Measurements from ENCODE around the gene NOCT.
"Not testable (repeated sequence)": the region's sequence is repeated elsewhere in the genome, so short reads cannot be mapped to it uniquely, and the experiment has no call there.

NOCT gene

DNA sequence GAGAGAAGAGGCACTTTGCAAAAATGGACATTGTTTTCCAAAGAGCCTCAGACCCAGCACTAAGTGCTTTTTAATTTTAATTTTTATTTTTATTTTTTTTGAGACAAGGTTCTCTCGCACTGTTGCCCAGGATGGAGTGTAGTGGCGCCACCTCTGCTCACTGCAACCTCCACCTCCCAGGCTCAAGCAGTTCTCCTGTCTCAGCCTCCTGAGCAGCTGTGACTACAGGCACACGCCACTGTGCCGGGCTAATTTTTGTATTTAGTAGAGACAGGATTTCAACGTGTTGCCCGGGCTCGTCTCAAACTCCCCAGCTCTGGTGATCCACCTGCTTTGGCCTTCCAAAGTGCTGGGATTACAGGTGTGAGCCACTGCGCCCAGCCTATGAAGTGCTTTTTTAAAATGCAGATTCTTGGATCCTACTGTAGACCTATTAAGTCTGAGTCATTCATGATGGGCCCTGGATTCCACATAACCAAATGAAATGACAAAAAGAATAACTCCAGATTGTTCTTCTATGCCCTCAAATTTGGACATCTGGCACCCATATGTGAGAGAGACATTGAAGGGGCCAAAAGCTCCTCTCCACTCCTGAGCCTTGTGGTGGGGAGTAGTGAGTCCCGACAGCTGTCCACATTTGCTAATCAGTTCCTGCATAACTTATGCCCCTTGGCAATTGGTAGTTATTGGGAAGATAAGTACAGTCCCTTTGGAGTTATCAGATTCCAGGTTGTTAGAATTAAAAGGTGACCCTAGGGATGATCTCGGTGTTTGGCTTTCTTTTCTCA is 3.6 kb downstream of the NOCT start:
- TF ChIP-seq CTCF (IDR thresholded peaks at IDR 0.05; ENCODE audit: control insufficient read depth, insufficient read depth, low read depth, low read length, missing control alignments), result no peak

DNA sequence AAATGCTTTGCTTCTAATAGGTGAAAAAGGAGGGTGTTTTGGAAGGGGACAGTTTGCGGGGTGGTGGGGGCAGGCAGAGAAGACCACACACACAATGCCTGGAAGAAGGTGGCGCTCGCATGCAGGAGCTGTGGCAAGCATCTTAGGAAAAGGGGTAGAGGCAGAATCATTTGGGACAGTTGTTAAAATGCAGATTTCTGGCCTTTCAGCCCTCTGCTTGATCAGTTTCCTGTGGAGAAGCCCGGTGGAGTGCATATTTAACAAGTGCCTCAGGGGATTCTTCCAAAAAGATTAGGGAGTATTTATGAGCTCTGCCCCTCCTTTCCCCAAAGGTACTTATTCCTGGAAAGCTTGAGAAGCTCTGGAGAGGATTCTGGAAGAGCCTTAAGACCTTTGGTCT is 4.8 kb downstream of the NOCT start:
- DNase-seq (ENCODE audit: low read depth), result no peak
- TF ChIP-seq CTCF (IDR thresholded peaks at IDR 0.05; ENCODE audit: control insufficient read depth, insufficient read depth, low read depth, low read length, missing control alignments), result no peak
- no peak overlapping the region for H3K4me3 ChIP-seq (ENCODE audit: control insufficient read depth, low read depth, low read length)

More for the DNA sequence above, 3.6 kb downstream of the NOCT start:
- DNase-seq (ENCODE audit: low read depth), result peak; percentile 39
- no peak overlapping the region for H3K4me3 ChIP-seq (ENCODE audit: control insufficient read depth, low read depth, low read length)

DNA sequence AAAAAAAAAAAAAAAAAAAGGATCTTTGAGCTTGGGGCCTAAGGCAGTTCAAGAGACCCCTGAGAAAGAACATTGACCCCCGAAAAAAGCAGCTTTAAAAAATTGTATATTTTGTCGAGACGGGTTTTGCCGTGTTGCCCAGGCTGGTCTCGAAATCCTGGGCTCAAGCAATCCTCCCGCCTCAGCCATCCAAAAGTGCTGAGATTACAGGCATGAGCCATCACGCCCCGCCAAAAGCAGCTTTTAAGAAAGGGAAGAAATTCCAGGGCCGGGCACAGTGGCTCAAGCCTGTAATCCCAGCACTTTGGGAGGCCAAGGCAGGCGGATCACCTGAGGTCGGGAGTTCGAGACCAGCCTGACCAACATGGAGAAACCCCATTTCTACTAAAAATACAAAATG is 5.5 kb downstream of the NOCT start:
- not testable (repeated sequence) for DNase-seq (ENCODE audit: low read depth)

DNA sequence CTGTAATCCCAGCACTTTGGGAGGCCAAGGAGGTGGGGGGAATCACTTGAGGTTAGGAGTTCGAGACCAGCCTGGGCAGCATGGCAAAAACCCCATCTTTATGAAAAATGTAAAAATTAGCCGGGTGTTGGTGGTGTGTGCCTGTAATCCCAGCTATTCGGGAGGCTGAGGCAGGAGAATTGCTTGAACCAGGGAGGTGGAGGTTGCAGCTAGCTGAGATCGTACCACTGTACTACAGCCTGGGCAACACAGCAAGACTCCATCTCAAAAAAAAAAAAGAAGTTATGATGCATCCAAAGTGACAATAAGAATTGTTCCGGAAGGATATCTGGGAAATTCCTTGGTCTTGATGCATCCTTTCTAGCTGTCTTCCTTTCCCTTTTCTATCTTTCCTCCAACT is 7.3 kb downstream of the NOCT start:
- H3K4me3 ChIP-seq (ENCODE audit: control insufficient read depth, low read depth, low read length), result no peak overlapping the region
- TF ChIP-seq CTCF (IDR thresholded peaks at IDR 0.05; ENCODE audit: control insufficient read depth, insufficient read depth, low read depth, low read length, missing control alignments), result no peak
- DNase-seq (ENCODE audit: low read depth), result no peak

More for the DNA sequence above, 5.5 kb downstream of the NOCT start:
- H3K4me3 ChIP-seq (ENCODE audit: control insufficient read depth, low read depth, low read length), result not testable (repeated sequence)

DNA sequence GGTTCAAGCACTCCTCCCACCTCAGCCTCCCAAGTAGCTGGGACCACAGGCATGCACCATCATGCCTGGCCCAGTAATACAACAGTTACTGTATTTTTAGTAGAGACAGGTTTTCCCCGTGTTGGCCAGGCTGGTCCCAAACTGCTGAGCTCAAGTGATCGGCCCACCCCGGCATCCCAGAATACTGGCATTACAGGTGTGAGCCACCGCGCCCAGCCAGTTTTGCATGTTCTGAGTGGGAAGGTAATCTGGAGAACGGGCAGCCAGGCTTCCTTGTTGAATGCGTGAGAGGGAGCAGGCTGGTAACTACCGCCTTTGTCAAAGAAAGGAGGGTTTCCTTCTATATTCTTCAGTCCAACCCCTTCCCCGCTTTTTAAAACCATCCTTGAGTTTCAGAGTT is 9.1 kb downstream of the NOCT start:
- TF ChIP-seq CTCF (IDR thresholded peaks at IDR 0.05; ENCODE audit: control insufficient read depth, insufficient read depth, low read depth, low read length, missing control alignments), result no peak
- no peak overlapping the region for H3K4me3 ChIP-seq (ENCODE audit: control insufficient read depth, low read depth, low read length)
- DNase-seq (ENCODE audit: low read depth), result no peak

- no peak overlapping the region for H3K4me3 ChIP-seq (ENCODE audit: control insufficient read depth, low read depth, low read length)
- DNase-seq (ENCODE audit: low read depth), result no peak
- no peak for TF ChIP-seq CTCF (IDR thresholded peaks at IDR 0.05; ENCODE audit: control insufficient read depth, insufficient read depth, low read depth, low read length, missing control alignments)
Measured at GRCh38 chr4:139025841-139026240, 10.3 kb downstream of the NOCT start.

DNA sequence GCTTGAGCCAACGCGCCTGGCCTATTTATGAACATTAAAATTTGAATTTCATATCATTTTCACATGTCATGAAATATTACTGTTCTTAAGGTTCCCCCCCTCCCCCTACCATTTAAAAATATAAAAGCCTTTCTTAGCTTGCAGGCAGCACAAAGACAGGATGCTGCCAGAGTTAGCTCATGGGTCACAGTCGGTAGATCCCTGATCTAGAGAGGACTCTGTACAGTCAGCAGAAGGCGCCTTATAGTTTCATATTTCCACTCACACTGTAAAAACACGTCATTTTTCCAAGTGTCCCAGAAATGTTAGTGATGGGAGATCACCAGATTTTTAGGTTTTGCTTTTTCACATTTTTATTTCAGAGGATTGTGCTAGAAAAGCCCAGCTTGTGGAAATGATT is 12.2 kb downstream of the NOCT start:
- no peak for DNase-seq (ENCODE audit: low read depth)
- no peak overlapping the region for H3K4me3 ChIP-seq (ENCODE audit: control insufficient read depth, low read depth, low read length)
- TF ChIP-seq CTCF (IDR thresholded peaks at IDR 0.05; ENCODE audit: control insufficient read depth, insufficient read depth, low read depth, low read length, missing control alignments), result no peak
